Ramos (cell line): ENCODE data around the gene PREX1.

Experiments used
- in situ Hi-C: fragments of 300-500 bp; cut with MboI; formaldehyde crosslinking; loops from one replicate; pipeline ENCODE4 v1.14.3; 2022; ENCODE audit warnings: low sequenced_read_pairs; ENCODE audit not compliant: unreplicated experiment

PREX1 gene

DNA sequence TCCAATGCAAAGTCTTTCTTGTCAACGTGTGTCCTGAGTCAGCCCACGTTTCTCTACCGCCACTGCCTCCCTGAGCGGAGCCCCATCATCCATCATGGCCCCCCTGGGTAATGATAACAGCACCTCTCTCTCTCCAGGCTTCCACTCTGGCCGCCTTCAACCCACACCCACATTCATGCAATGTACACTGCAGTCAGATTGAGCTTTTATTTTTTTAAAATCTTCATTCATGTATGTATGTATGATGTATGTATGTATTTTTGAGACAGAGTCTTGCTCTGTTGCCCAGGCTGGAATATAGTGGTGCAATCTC lies 245.2 kb downstream of the PREX1 start:
- in situ Hi-C loops, result no loop called here

DNA sequence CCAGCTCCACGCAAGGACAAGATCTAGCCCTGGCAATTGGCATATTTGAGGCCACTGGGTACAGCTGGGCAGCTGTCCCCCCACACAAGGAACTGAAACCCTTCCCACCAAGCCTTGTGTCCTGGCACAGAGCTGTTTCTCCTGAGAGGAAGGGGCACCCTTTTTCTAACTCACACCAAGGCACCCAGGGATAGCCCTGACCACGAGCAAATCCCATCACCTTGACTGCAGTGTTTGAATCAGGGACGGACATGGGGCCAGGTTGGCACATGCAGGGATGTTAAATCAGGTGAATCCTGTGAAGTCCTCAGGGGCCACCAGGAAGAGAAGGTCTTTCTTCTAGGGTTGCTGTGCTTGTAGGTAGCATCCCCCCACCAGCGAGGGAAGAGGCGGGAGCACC lies 246.6 kb downstream of the PREX1 start:
- in situ Hi-C loops, result no loop called here

GRCh38 chr20:48578397-48579098 lies 249.3 kb downstream of the PREX1 start:
- in situ Hi-C loops, result no loop called here

GRCh38 chr20:48577557-48577956 lies 250.2 kb downstream of the PREX1 start:
- in situ Hi-C loops, result no loop called here

GRCh38 chr20:48574383-48574782 lies 253.4 kb downstream of the PREX1 start:
- in situ Hi-C loops, result no loop called here
